Spinal cord (tissue), 10 donors: ENCODE results near the gene ETV2. TPM values are rescaled to one million over a fixed set of nuclear protein-coding genes. Genes with fewer than 3 reads are reported as not detected.
"Not testable (repeated sequence)": the region's sequence is repeated elsewhere in the genome, so short reads cannot be mapped to it uniquely, and the experiment has no call there.

ENCODE experiments used
- DNase-seq, 6 donors: peaks; one replicate each; pipeline versions ENCODE4 v3.0.0 to v3.0.0-alpha.2; 2013 to 2015; ENCODE audit warnings: low spot score in 6 of 6, low read depth in 4 of 6
- H3K27ac ChIP-seq: one replicate; pipeline ENCODE4 v1.5.1; 2013; ENCODE audit warnings: low read depth, low read length, control low read depth
- H3K27me3 ChIP-seq: one replicate; pipeline ENCODE4 v1.6.1; 2013; ENCODE audit warnings: low read length; ENCODE audit not compliant: control insufficient read depth, insufficient read depth
- H3K36me3 ChIP-seq: one replicate; pipeline ENCODE4 v1.6.1; 2013; ENCODE audit warnings: low read length; ENCODE audit not compliant: control insufficient read depth, insufficient read depth
- H3K4me1 ChIP-seq: one replicate; pipeline ENCODE4 v1.6.1; 2013; ENCODE audit warnings: low read length; ENCODE audit not compliant: control insufficient read depth, insufficient read depth
- H3K4me3 ChIP-seq: one replicate; pipeline ENCODE4 v1.5.1; 2013; ENCODE audit warnings: low read depth, low read length, control low read depth
- H3K9me3 ChIP-seq: one replicate; pipeline ENCODE4 v1.6.1; 2013; ENCODE audit warnings: low read length; ENCODE audit not compliant: control insufficient read depth, insufficient read depth
- WGBS: methylation state at CpG from one replicate; pipeline ENCODE4 v1.1.5; 2013; ENCODE audit warnings: missing lambda C conversion rate; ENCODE audit not compliant: insufficient coverage; 5-methylcytosine and 5-hydroxymethylcytosine counted together
- long read RNA-seq, 4 donors: transcript quantifications; one replicate each; lab custom pipeline, GENCODE V29; 2026
- polyA plus RNA-seq, 2 donors: library from polyadenylated mRNA; unstranded; fragments of 120-200 nt; gene quantifications; one replicate each; pipeline ENCODE4 v1.2.1, GENCODE V29; 2013; ENCODE audit not compliant: insufficient read length in 2 of 2
- total RNA-seq, 2 donors: library from RNA; depleted of rRNA in 1 of 2; stranded (reverse); fragments of 120-200 nt in 1 of 2; fragments of >200 nt in 1 of 2; gene quantifications; one replicate each; pipeline versions ENCODE4 v1.2.3 to v1.2.4, GENCODE V29; 2013 to 2014
- donor health status: healthy.

ETV2 gene, protein sequence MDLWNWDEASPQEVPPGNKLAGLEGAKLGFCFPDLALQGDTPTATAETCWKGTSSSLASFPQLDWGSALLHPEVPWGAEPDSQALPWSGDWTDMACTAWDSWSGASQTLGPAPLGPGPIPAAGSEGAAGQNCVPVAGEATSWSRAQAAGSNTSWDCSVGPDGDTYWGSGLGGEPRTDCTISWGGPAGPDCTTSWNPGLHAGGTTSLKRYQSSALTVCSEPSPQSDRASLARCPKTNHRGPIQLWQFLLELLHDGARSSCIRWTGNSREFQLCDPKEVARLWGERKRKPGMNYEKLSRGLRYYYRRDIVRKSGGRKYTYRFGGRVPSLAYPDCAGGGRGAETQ
- total RNA-seq (1 to 10 TPM in 1 of 2 donors, under 1 TPM in 1; 0.59 to 2.7 TPM), polyA plus RNA-seq (1 to 10 TPM; 4.0 to 4.6 TPM)
- long read RNA-seq, donor 1, partial matches to known transcripts, result 0 of 1 reads
- long read RNA-seq, donor 1, other reads (novel, unspliced or antisense), result 0 of 1 reads
- long read RNA-seq, donor 2, result 0 reads
- long read RNA-seq, donor 3, partial matches to known transcripts, result 0 of 1 reads
- long read RNA-seq, donor 3, other reads (novel, unspliced or antisense), result 0 of 1 reads
- long read RNA-seq, donor 4, partial matches to known transcripts, result 0 of 4 reads
- long read RNA-seq, donor 4, other reads (novel, unspliced or antisense), result 0 of 4 reads

DNA sequence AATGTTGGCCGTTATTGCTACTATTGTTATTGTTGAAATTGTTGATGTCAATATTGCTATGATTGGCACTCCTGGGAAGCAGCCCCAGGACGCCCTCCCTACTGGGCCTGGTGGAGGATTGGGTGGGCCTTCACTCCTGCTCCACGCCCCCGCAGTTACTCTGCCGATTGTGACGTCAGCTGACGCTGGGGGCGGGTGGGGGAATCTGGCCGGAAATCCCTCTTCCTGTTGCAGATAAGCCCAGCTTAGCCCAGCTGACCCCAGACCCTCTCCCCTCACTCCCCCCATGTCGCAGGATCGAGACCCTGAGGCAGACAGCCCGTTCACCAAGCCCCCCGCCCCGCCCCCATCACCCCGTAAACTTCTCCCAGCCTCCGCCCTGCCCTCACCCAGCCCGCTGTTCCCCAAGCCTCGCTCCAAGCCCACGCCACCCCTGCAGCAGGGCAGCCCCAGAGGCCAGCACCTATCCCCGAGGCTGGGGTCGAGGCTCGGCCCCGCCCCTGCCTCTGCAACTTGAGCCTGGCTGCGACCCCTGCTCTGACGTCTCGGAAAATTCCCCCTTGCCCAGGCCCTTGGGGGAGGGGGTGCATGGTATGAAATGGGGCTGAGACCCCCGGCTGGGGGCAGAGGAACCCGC is at the start of gene ETV2:
Gene ETV2, plus strand, starts transcription at position 231 of the 637 bp plus-strand sequence. CDS start 716 bp downstream, outside the sequence.
- H3K4me3 ChIP-seq, result no peak within 1 kb of the TSS
- peaks cover 19% of the 10 kb centered on the region for H3K36me3 ChIP-seq
- H3K27me3 ChIP-seq, result no peaks in the 10 kb centered on the region
- H3K27ac ChIP-seq, result no peak within 1 kb of the TSS
- H3K9me3 ChIP-seq, result no peaks in the 10 kb centered on the region
- peaks cover 39% of the 10 kb centered on the region for H3K4me1 ChIP-seq
- WGBS, result 14% methylated on average over 22 of the region's 28 CpGs
- peak in 1 of 6 donors; percentile 4 for DNase-seq

DNA sequence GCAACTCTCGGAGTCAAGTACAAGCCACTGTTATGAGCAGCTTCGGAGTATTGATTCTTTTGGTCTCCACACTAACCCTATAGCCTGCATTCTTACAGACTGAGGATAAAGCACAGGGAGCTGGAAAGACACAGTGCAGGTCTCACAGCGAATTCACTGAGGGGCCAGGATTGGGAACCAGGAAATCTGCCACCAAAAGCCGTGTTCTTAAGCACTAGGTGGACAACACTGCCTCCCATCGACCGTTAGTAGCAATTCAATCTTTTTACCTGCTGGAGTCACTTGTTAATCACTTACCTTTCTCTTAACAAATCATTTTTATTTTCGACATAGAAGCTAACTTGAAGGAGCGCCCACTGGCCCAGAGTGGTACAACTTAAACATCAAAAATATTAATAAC is 49.3 kb upstream of the ETV2 start:
- H3K4me1 ChIP-seq, result no peaks in the 10 kb centered on the region
- WGBS, result 18% methylated on average over 5 of the region's 8 CpGs
- DNase-seq, result peak in 2 of 6 donors; percentile 26 to 47
- no peaks in the 10 kb centered on the region for H3K27me3 ChIP-seq
- H3K36me3 ChIP-seq, result no peaks in the 10 kb centered on the region
- H3K9me3 ChIP-seq, result no peaks in the 10 kb centered on the region
- no peak overlapping the region for H3K27ac ChIP-seq
- no peak overlapping the region for H3K4me3 ChIP-seq

DNA sequence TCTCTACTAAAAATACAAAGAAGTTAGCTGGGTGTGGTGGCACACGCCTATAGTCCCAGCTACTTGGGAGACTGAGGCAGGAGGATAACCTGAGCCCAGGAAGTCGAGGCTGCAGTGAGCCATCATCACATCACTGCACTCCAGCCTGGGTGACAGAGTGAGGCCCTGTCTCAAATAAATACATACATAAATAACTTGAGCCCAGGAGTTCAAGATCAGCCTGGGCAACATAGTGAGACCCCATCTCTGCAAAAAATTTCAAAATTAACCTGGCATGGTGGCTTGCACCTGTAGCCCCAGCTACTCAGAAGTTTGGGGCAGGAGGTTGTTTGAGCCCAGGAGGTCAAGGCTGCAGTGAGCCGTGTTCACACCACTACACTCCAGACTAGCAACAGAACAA is 46.5 kb upstream of the ETV2 start:
- H3K36me3 ChIP-seq, H3K27ac ChIP-seq, H3K9me3 ChIP-seq, H3K4me1 ChIP-seq, H3K27me3 ChIP-seq, H3K4me3 ChIP-seq, DNase-seq: not testable (repeated sequence)
- WGBS, result 79% methylated on average over 2 of the region's 3 CpGs

DNA sequence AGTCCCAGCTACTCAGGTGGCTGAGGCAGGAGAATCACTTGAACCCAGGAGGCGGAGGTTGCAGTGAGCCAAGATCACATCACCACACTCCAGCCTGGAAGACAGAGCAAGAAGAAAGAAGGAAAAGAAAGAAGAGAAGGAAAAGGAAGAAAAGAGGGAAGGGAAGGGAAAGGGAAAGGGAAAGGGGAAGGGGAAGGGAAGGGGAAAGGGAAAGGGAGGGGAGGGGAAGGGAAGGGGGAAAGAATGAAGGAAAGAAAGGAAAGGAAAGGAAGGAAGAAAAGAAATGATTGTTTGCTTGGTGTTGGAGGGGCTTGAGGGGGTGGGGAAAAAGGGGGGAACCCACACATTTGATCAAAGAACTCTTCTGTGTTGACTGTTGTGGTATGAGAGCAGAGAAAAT is 45.6 kb upstream of the ETV2 start:
- no peaks in the 10 kb centered on the region for H3K4me1 ChIP-seq
- WGBS, result no CpG with 5 or more reads among the region's 1 CpG
- no peaks in the 10 kb centered on the region for H3K9me3 ChIP-seq
- H3K4me3 ChIP-seq, result no peak overlapping the region
- DNase-seq, result no peak
- H3K27ac ChIP-seq, result no peak overlapping the region
- no peaks in the 10 kb centered on the region for H3K36me3 ChIP-seq
- H3K27me3 ChIP-seq, result no peaks in the 10 kb centered on the region

DNA sequence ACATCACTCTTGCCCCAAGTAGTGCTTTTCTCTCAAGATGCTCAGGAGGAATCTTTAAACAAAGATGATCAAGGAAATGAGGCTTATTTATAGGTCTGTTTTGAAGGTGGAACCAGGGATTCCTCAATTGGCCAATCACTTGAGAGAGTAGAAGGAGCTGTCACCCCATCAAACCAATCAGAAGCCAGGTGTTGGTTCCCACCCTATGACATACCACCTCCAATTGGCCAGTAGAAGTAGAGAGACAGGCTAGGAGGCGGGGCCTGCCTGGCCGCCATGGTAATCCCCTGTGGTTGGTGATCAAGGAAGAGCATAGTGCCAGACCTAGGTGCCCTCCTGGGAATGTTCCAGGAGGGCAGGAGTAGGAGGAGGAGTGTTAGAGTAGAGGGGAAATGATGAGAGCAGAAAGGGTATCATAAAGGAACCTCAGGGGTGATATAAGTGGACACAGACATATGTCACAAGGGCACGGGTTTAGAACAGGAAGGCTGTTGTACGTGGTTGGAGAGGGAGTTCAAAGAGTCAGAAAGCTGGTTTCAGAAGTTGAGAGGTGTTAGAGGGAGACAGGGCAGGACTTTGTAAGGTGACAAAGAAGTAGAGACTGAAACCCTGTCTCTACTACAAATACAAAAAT is 45.1 kb upstream of the ETV2 start:
- Histone ChIP-seq H3K27me3 (peaks cover 2% of the 10 kb centered on the region), H3K36me3 (no peaks in the 10 kb centered on the region), H3K27ac (no peak overlapping the region), H3K4me1 (no peaks in the 10 kb centered on the region), H3K9me3 (no peaks in the 10 kb centered on the region), H3K4me3 (no peak overlapping the region)
- DNase-seq, result no peak
- 70% methylated on average over 4 of the region's 4 CpGs for WGBS

DNA sequence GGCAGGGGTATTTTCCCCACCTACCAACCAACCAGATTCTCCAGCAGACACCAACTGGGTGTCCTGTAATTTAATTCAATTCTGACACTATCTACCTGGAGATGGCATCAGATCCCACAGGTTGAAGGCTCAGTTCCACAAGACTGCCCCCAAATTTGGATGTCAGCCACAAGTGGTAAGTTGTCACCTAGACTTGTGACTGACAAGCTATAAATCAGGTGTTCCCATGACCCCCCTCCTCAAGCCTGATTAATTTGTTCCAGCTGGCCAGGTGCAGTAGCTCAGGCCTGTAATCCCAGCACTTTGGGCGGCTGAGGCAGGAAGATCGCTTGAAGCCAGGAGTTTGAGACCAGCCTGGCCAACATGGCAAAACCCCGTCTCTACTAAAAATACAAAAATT is 39.6 kb upstream of the ETV2 start:
- Histone ChIP-seq H3K27ac (no peak overlapping the region), H3K4me1 (no peaks in the 10 kb centered on the region), H3K4me3 (no peak overlapping the region), H3K9me3 (no peaks in the 10 kb centered on the region), H3K36me3 (no peaks in the 10 kb centered on the region), H3K27me3 (peaks cover 2% of the 10 kb centered on the region)
- 83% methylated on average over 1 of the region's 3 CpGs for WGBS
- no peak for DNase-seq

DNA sequence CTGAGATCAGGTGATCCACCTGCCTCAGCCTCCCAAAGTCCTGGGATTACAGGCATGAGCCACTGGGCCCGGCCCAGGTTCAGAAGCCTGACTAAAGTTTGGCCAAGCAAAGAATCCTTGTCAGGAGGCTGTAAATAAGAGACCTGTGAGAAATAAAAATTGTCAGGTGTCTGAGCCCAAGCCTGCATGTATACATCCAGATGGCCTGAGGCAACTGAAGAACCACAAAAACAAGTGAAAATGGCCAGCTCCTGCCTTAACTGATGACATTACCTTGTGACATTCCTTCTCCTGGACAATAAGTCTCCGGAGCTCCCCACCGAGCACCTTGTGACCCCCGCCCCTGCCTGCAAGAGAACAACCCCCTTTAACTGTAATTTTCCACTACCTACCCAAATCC is 37.1 kb upstream of the ETV2 start:
- H3K27me3 ChIP-seq, DNase-seq, H3K9me3 ChIP-seq, H3K36me3 ChIP-seq, H3K4me3 ChIP-seq, H3K4me1 ChIP-seq, H3K27ac ChIP-seq: not testable (repeated sequence)
- WGBS, result 82% methylated on average over 4 of the region's 4 CpGs

DNA sequence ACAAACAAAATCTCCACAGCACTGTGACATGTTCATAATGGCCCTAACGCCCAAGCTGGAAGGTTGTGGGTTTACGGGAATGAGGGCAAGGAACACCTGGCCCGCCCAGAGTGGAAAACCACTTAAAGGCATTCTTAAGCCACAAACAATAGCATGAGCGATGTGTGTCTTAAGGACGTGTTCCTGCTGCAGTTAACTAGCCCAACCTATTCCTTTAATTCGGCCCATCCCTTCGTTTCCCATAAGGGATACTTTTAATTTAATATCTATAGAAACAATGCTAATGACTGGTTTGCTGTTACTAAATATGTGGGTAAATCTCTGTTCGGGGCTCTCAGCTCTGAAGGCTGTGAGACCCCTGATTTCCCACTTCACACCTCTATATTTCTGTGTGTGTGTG is 34.4 kb upstream of the ETV2 start:
- DNase-seq, H3K4me1 ChIP-seq, H3K36me3 ChIP-seq, H3K27ac ChIP-seq, H3K4me3 ChIP-seq, H3K9me3 ChIP-seq, H3K27me3 ChIP-seq: not testable (repeated sequence)
- 100% methylated on average over 1 of the region's 8 CpGs for WGBS

DNA sequence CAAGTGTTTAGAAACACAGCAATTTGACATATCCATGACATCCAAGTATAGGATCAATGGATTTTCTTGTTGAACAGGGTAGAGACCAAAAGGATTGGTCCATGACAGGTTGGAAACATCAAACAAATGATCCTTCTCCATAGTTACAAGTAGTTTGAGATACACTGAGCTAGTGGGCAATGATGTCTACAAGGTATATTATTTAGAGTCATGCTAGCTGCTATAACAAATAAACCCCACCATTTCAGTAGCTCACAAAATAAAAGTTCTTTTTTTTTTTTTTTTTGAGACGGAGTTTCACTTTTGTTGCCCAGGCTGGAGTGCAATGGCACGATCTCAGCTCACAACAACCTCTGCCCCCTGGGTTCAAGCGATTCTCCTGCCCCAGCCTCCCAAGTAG is 33.9 kb upstream of the ETV2 start:
- no peaks in the 10 kb centered on the region for H3K36me3 ChIP-seq
- no CpG with 5 or more reads among the region's 3 CpGs for WGBS
- H3K27ac ChIP-seq, result no peak overlapping the region
- no peak overlapping the region for H3K4me3 ChIP-seq
- H3K9me3 ChIP-seq, result no peaks in the 10 kb centered on the region
- no peaks in the 10 kb centered on the region for H3K27me3 ChIP-seq
- DNase-seq, result no peak
- peaks cover 8% of the 10 kb centered on the region for H3K4me1 ChIP-seq
